Loucy (cell line): ENCODE data around the gene GLYATL1B.
"Not testable (repeated sequence)": the region's sequence is repeated elsewhere in the genome, so short reads cannot be mapped to it uniquely, and the experiment has no call there.

Experiments
- EZH2phosphoT487 ChIP-seq: fragments of 200-600 bp; IDR thresholded peaks from 2 replicates; pipeline ENCODE4 v1.6.1; 2018; ENCODE audit warnings: antibody characterized with exemption, mild to moderate bottlenecking, moderate library complexity, borderline replicate concordance
- TF ChIP-seq, protein P1 (sequence below): fragments of 200-600 bp; sonication (generic); conservative IDR thresholded peaks from 2 replicates; pipeline ENCODE4 v1.5.1; 2014; ENCODE audit warnings: mild to moderate bottlenecking, antibody characterized with exemption, low read length

- TF ChIP-seq, protein P1, sequence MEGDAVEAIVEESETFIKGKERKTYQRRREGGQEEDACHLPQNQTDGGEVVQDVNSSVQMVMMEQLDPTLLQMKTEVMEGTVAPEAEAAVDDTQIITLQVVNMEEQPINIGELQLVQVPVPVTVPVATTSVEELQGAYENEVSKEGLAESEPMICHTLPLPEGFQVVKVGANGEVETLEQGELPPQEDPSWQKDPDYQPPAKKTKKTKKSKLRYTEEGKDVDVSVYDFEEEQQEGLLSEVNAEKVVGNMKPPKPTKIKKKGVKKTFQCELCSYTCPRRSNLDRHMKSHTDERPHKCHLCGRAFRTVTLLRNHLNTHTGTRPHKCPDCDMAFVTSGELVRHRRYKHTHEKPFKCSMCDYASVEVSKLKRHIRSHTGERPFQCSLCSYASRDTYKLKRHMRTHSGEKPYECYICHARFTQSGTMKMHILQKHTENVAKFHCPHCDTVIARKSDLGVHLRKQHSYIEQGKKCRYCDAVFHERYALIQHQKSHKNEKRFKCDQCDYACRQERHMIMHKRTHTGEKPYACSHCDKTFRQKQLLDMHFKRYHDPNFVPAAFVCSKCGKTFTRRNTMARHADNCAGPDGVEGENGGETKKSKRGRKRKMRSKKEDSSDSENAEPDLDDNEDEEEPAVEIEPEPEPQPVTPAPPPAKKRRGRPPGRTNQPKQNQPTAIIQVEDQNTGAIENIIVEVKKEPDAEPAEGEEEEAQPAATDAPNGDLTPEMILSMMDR: not testable (repeated sequence)
- not testable (repeated sequence) for TF ChIP-seq EZH2phosphoT487
Measured at GRCh38 chr11:59097938-59098337, 11.8 kb downstream of the GLYATL1B start.
